HL-60 (cell line): ENCODE measurements around the gene MELTF.

Experiments used
- CTCF ChIP-seq: IDR thresholded peaks from one replicate; pipeline ENCODE4 v1.5.1; 2011; ENCODE audit warnings: low read length, control low read depth, inconsistent platforms; ENCODE audit not compliant: insufficient read depth
- POLR2AphosphoS5 ChIP-seq: IDR thresholded peaks from 2 replicates; pipeline ENCODE4 v1.6.1; 2012; ENCODE audit warnings: low read depth
- REST ChIP-seq: IDR thresholded peaks from 2 replicates; pipeline ENCODE4 v1.6.1; 2012; ENCODE audit warnings: low read depth; ENCODE audit not compliant: insufficient replicate concordance

GRCh38 chr3:197035577-197035976, 6.0 kb upstream of the MELTF start:
- TF ChIP-seq CTCF (no peak), POLR2AphosphoS5 (no peak), REST (no peak)
